ENCODE measurements around the gene LRRFIP1. TPM values are rescaled to one million over a fixed set of nuclear protein-coding genes. Genes with fewer than 3 reads are reported as not detected.

LRRFIP1 gene
- total and polyA plus RNA-seq, 4 experiments from 2014 or later = 88.0 to 198 (median 117) TPM

DNA sequence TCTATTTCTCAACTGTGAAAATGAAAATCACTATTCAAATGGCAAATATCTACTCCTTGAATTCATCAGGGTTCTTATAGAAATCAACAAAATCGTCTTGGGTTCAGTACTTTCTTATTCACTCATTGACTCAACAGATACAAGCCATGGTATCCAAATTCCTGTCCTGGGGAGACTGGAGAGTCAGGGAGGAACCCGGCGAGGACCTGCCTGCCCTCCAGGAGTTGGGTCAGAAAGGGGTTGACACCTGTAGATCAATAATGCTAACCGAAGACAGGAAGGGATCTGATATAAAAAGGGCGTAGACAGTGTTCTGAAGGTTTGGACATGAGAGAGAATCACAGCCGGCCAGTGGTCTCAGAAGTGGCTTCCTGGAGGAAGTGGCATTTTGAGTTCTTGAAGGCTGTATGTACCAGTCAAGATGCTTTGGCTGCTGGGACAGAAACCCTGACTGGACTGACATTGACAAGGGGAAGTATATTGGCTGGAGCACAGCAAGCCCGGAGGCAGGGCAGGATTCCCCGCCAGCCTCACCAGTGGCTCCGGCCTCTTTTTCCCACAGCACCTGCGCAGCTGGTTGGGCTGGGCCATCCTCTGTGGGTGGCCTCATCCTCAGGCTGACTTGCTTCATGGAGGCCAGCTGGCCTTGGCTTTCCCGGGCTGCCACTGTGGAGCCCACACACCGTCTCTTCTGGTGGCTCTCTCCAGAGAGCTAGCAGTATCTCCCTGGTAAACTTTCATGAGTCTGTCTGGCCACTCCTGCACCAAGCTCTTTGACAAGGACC is 3.0 kb downstream of the LRRFIP1 start:
- Mint-ChIP-seq H3K27ac (no peak overlapping the region), H3K4me1 (peaks cover 8 to 33% (median 18%) of the 10 kb centered on the region in 4 donors), H3K4me3 (no peak overlapping the region), H3K36me3 (peaks cover 0 to 12% of the 10 kb centered on the region in 2 donors), H3K9me3 (peaks cover 0 to 11% (median 6%) of the 10 kb centered on the region in 8 donors), H3K27me3 (peaks cover 26 to 42% of the 10 kb centered on the region in 2 donors)
- Histone ChIP-seq H3K4me3 (ENCODE audit: low read length in 2 of 2) (no peak overlapping the region), H3K9me3 (ENCODE audit: control insufficient read depth in 1 of 2, low read length in 2 of 2) (no peaks in the 10 kb centered on the region), H3K27me3 (ENCODE audit: insufficient read depth, low read length) (peaks cover 5% of the 10 kb centered on the region), H3K27ac (ENCODE audit: low read depth, low read length) (no peak overlapping the region), H3K4me1 (ENCODE audit: insufficient read depth, low read length) (peaks cover 6% of the 10 kb centered on the region), H3K36me3 (ENCODE audit: insufficient read depth, low read length) (no peaks in the 10 kb centered on the region)
- DNase-seq = no peak
- intact Hi-C loops (cut with micrococcal nuclease) = no loop called here
- ChIA-PET POLR2A (ENCODE audit: partially characterized antibody) (no interaction called here), CTCF (ENCODE audit: partially characterized antibody) (no interaction called here)

GRCh38 chr2:237631007-237631785 is 3.8 kb downstream of the LRRFIP1 start:
- H3K36me3 ChIP-seq (ENCODE audit: insufficient read depth, low read length) = no peaks in the 10 kb centered on the region
- ChIA-PET POLR2A (ENCODE audit: partially characterized antibody) (no interaction called here), CTCF (ENCODE audit: partially characterized antibody) (no interaction called here)
- no peak overlapping the region for H3K27ac ChIP-seq (ENCODE audit: low read depth, low read length)
- intact Hi-C loops (cut with micrococcal nuclease) = no loop called here
- no peak for DNase-seq
- H3K4me1 Mint-ChIP-seq = peaks cover 8 to 26% (median 17%) of the 10 kb centered on the region in 4 donors
- H3K36me3 Mint-ChIP-seq = peaks cover 0 to 12% of the 10 kb centered on the region in 2 donors
- peaks cover 0 to 10% (median 6%) of the 10 kb centered on the region in 8 donors for H3K9me3 Mint-ChIP-seq
- peaks cover 26 to 40% of the 10 kb centered on the region in 2 donors for H3K27me3 Mint-ChIP-seq
- no peaks in the 10 kb centered on the region for H3K9me3 ChIP-seq (ENCODE audit: control insufficient read depth in 1 of 2, low read length in 2 of 2)
- peaks cover 6% of the 10 kb centered on the region for H3K4me1 ChIP-seq (ENCODE audit: insufficient read depth, low read length)
- no peak overlapping the region for H3K27ac Mint-ChIP-seq
- no peak overlapping the region for H3K4me3 ChIP-seq (ENCODE audit: low read length in 2 of 2)
- H3K27me3 ChIP-seq (ENCODE audit: insufficient read depth, low read length) = peaks cover 5% of the 10 kb centered on the region
- no peak overlapping the region for H3K4me3 Mint-ChIP-seq

DNA sequence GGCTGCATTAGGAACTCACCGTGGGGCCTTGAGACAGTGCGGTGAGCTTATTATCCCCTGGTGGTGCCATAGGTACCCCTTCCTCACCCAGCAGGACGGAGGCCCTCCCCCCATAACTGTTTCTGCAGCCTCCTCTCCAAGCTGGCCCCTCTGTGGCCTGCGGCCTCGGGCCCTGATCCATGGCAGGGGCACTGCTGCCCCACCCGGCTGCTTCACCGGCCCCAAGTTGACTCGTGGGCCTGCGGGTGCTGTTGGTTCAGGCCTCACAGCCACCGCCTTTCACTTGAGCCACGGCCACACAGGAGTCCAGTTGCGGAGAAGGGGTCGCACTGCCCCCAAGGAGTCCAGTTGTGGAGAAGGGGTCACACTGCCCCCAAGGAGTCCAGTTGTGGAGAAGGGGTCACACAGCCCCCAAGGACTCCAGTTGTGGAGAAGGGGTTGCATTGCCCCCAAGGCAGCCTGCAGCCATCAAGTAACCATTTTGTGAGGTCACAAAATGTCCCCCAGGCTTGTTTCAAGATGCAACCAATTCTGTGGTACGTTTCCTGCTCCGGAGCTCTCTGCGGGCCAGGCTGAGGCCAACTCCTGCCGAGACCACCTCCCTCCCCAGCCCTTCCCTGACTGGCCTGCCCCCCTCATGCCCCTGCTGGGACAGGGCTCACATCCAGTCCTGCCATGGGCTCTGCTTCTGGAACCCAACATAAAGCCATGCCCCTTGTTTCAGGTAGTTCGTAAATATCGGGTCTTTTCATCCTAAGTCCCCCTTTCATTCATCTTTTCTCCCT is 4.6 kb downstream of the LRRFIP1 start:
- peaks cover 20 to 35% of the 10 kb centered on the region in 2 donors for H3K27me3 Mint-ChIP-seq

DNA sequence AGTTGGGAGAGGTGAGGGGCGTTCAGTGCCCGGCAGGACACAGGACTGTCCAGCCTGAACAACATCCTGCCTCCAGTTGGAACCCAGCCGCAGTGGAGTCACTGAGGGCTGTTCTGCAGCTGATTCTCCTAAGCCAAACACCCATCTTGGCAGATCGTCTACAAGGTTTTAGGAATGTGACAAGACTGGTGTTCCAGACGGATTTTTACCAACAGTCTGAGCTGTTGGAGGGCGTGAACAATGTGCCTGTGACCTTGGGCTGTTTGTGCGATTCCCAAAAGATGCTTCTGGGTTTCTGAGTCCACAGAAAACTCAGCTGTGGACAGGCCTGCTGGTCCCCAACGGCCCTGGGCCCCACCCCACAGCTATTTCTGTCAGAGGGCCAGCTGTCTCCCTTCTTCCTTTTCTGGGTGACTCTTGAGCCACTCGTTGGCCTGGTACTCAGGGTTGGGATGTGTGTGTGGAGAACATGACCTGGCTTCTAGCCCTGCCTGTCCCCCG is 5.7 kb downstream of the LRRFIP1 start:
- Histone ChIP-seq H3K9me3 (ENCODE audit: control insufficient read depth in 1 of 2, low read length in 2 of 2) (no peaks in the 10 kb centered on the region), H3K36me3 (ENCODE audit: insufficient read depth, low read length) (no peaks in the 10 kb centered on the region), H3K27me3 (ENCODE audit: insufficient read depth, low read length) (peaks cover 5% of the 10 kb centered on the region), H3K4me1 (ENCODE audit: insufficient read depth, low read length) (peaks cover 4% of the 10 kb centered on the region), H3K27ac (ENCODE audit: low read depth, low read length) (no peak overlapping the region), H3K4me3 (ENCODE audit: low read length in 2 of 2) (no peak overlapping the region)
- no peak for DNase-seq
- Mint-ChIP-seq H3K27ac (no peak overlapping the region), H3K36me3 (peaks cover 0 to 12% of the 10 kb centered on the region in 2 donors), H3K9me3 (peaks cover 0 to 16% (median 6%) of the 10 kb centered on the region in 8 donors), H3K4me3 (no peak overlapping the region), H3K27me3 (peaks cover 20 to 33% of the 10 kb centered on the region in 2 donors), H3K4me1 (peaks cover 8 to 18% (median 17%) of the 10 kb centered on the region in 4 donors)
- ChIA-PET POLR2A (ENCODE audit: partially characterized antibody) (no interaction called here), CTCF (ENCODE audit: partially characterized antibody) (no interaction called here)
- intact Hi-C loops (cut with micrococcal nuclease) = no loop called here

More for the DNA sequence above, 4.6 kb downstream of the LRRFIP1 start:
- Histone ChIP-seq H3K36me3 (ENCODE audit: insufficient read depth, low read length) (no peaks in the 10 kb centered on the region), H3K4me3 (ENCODE audit: low read length in 2 of 2) (no peak overlapping the region), H3K9me3 (ENCODE audit: control insufficient read depth in 1 of 2, low read length in 2 of 2) (no peaks in the 10 kb centered on the region), H3K27me3 (ENCODE audit: insufficient read depth, low read length) (peaks cover 5% of the 10 kb centered on the region), H3K4me1 (ENCODE audit: insufficient read depth, low read length) (peaks cover 6% of the 10 kb centered on the region), H3K27ac (ENCODE audit: low read depth, low read length) (no peak overlapping the region)
- Mint-ChIP-seq H3K9me3 (peaks cover 0 to 16% (median 6%) of the 10 kb centered on the region in 8 donors), H3K4me3 (no peak overlapping the region), H3K4me1 (peaks cover 10 to 19% (median 19%) of the 10 kb centered on the region in 4 donors), H3K36me3 (peaks cover 0 to 12% of the 10 kb centered on the region in 2 donors), H3K27ac (no peak overlapping the region)
- intact Hi-C loops (cut with micrococcal nuclease) = no loop called here
- no peak for DNase-seq
- CTCF ChIA-PET (ENCODE audit: partially characterized antibody) = no interaction called here
- POLR2A ChIA-PET (ENCODE audit: partially characterized antibody) = no interaction called here

GRCh38 chr2:237636578-237636977 is 9.2 kb downstream of the LRRFIP1 start:
- H3K27me3 ChIP-seq (ENCODE audit: insufficient read depth, low read length) = peaks cover 5% of the 10 kb centered on the region
- peaks cover 0 to 6% (median 5%) of the 10 kb centered on the region in 4 donors for H3K4me1 Mint-ChIP-seq
- DNase-seq = no peak
- H3K27ac Mint-ChIP-seq = no peak overlapping the region
- peaks cover 6 to 11% of the 10 kb centered on the region in 2 donors for H3K27me3 Mint-ChIP-seq
- no peaks in the 10 kb centered on the region for H3K4me1 ChIP-seq (ENCODE audit: insufficient read depth, low read length)
- no peak overlapping the region for H3K4me3 ChIP-seq (ENCODE audit: low read length in 2 of 2)
- H3K9me3 ChIP-seq (ENCODE audit: control insufficient read depth in 1 of 2, low read length in 2 of 2) = no peaks in the 10 kb centered on the region
- intact Hi-C loops (cut with micrococcal nuclease) = no loop called here
- ChIA-PET CTCF (ENCODE audit: partially characterized antibody) (no interaction called here), POLR2A (ENCODE audit: partially characterized antibody) (no interaction called here)
- no peak overlapping the region for H3K27ac ChIP-seq (ENCODE audit: low read depth, low read length)
- H3K36me3 ChIP-seq (ENCODE audit: insufficient read depth, low read length) = no peaks in the 10 kb centered on the region
- H3K4me3 Mint-ChIP-seq = no peak overlapping the region
- H3K36me3 Mint-ChIP-seq = peaks cover 0 to 4% of the 10 kb centered on the region in 2 donors
- peaks cover 0 to 16% (median 6%) of the 10 kb centered on the region in 8 donors for H3K9me3 Mint-ChIP-seq

DNA sequence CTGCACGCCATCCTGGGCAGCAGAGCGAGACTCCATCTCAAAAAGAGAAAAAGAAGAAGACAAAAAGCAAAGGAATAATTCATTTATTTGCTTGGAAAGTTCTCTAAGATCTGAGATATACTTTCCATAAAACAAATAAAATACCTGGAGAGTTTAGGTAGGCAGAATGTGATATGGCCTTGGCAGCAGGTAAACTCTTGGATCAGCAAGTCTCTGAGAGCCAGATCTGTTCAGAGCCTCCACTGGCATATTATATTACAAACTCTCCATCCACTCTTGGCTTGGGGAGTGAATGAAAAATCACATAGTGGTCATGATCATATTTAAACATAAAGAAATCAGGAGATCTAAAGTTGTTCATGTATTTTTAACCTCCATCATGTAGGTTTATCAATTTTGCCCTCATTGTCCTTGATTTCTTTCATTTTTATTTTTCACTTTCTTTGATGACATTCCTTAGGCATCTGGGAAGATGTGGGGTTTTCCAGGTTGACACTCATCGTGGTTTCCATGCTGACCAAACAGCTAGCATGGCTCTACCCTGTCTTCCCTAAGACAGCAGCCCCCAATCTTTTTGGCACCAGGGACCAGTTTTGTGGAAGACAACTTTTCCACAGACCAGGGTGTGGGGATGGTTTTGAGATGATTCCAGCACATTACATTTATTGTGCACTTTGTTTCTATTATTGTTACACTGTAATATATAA is 10.2 kb downstream of the LRRFIP1 start:
- peaks cover 0 to 6% (median 5%) of the 10 kb centered on the region in 4 donors for H3K4me1 Mint-ChIP-seq
- DNase-seq = no peak
- no peaks in the 10 kb centered on the region for H3K36me3 ChIP-seq (ENCODE audit: insufficient read depth, low read length)
- ChIA-PET POLR2A (ENCODE audit: partially characterized antibody) (no interaction called here), CTCF (ENCODE audit: partially characterized antibody) (interaction anchor here (1.8 kb wide), 1 partner anchor 108 kb away, joined by 4 read pairs; no protein-coding TSS in a partner anchor)
- H3K4me3 Mint-ChIP-seq = no peak overlapping the region
- H3K4me1 ChIP-seq (ENCODE audit: insufficient read depth, low read length) = no peaks in the 10 kb centered on the region
- peaks cover 5% of the 10 kb centered on the region for H3K27me3 ChIP-seq (ENCODE audit: insufficient read depth, low read length)
- intact Hi-C loops (cut with micrococcal nuclease) = no loop called here
- no peak overlapping the region for H3K27ac ChIP-seq (ENCODE audit: low read depth, low read length)
- H3K9me3 Mint-ChIP-seq = peaks cover 0 to 16% (median 6%) of the 10 kb centered on the region in 8 donors
- no peak overlapping the region for H3K4me3 ChIP-seq (ENCODE audit: low read length in 2 of 2)
- H3K9me3 ChIP-seq (ENCODE audit: control insufficient read depth in 1 of 2, low read length in 2 of 2) = no peaks in the 10 kb centered on the region
- H3K27me3 Mint-ChIP-seq = peaks cover 6 to 11% of the 10 kb centered on the region in 2 donors
- H3K27ac Mint-ChIP-seq = no peak overlapping the region
- peaks cover 0 to 4% of the 10 kb centered on the region in 2 donors for H3K36me3 Mint-ChIP-seq

Data from CD4-positive, alpha-beta memory T cell (primary cell).